ENCODE data around the gene GALM.
"Not testable (repeated sequence)": the region's sequence is repeated elsewhere in the genome, so short reads cannot be mapped to it uniquely, and the experiment has no call there.

GALM gene

DNA sequence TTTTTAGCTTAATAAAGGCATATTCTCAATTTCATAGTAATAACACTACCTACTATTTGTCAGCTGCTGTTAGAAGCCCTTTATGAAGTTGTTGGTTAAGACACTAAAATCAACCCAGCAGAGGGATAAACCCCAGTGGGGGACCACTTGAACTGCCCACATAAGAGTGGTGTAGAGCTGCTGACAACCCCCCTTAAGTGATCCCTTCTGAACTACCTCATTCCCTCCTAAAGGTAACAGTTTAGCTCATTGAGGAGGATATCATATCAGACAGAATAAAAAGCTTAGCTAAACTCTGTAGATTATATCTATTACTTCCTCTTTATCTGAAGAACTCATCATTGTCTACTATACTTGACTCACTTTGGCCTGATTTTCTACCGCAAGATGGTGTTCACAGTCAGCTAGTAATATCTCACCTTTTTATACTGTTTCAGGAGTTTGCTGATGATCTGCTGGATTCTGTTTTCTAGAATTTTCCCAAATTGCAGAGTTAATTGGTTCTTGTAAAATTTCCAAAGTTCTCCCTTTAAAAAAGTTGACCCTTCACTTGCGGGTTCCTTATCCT is 16.2 kb downstream of the GALM start:
- DNase-seq (ENCODE audit: low spot score): no peak

GRCh38 chr2:38682620-38683019 is 16.7 kb downstream of the GALM start:
- DNase-seq (ENCODE audit: low spot score): not testable (repeated sequence)

- DNase-seq (ENCODE audit: low spot score): no peak
These were observed 17.9 kb downstream of the GALM start for GRCh38 chr2:38683766-38684165.

DNA sequence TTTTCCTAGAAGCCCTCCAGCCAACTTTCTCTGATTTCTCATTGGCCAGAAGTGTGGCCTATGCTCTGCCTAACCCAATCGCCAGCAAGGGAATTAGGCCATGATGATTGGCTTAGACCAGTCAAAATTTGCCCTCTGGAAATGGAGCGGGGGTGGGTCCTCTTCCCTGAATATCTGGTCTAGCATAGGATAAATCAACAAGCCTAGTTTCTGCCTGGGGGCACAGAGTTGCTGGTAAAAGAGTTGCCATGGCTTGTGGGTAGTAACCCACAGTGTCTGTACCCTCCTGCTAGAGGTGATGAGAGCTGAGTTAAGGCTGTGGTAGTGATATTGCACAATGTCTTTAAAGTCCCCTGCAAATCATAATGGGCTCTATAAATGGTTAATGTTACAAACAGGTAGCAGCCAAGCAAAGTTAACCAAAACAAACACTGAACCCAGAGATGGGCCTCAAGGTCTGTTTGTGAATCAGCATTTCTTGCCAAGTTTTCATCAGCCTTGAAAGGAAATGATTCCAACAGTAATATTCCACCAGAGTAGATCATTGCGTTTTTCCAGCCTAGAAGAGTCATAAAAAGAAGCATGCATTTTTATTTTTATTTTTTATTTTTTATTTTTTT is 19.3 kb downstream of the GALM start:
- DNase-seq (ENCODE audit: low spot score): no peak

GRCh38 chr2:38690499-38691420 is 24.8 kb downstream of the GALM start:
- DNase-seq (ENCODE audit: low spot score): no peak

DNA sequence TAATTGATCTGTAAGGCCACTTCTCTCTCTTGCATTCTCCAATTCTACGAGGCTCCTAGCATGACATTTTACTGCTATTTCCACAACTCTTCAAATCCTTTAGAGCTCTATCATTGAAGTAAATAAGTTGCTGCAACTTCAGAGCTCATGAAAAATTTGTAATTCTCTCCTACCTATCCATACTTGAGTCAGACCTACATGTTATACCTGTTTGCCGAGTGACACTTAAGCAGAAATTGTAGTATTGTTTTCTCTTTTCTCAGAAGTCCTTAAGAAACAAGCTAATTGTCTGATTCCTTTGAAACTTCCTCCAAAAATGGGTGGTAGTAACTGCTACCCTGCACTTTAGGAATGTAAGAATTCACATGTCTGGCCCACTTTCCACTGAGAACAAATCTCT is 26.1 kb downstream of the GALM start:
- no peak for DNase-seq (ENCODE audit: low spot score)

GRCh38 chr2:38692636-38693318 is 26.9 kb downstream of the GALM start:
- DNase-seq (ENCODE audit: low spot score): no peak

DNA sequence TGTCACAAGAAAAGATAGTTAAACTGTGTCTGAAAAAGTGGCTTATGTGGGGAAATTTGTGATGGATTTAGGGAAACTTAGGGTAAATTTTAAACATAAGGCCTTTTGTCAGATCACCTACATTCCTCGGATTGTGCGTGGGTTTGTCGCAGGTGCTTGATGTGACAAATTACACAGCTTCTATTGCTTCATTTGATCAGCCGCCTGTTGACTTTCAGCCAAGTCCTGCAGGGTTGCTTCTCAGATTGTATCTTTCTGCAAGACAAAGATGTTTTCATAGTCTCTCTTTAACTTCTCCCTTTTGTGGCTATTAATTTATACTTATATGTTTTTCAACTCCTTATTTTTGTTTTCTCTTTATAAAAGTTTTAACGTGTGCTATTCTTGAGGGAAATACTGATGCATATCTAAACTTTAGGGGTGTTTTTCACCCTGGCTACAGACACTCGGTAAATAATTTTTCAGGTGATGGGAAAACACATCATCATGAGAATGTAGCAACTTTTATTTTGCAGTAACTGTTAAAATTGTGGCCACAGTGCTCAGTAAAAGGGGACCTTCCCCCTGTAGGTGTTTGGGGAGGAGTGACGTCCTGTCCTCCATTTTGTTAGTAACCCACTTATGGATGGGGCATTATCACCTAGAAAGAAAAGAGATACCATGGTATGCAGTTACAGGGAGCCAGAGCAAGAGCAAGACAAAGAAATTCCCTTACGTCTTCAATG is 31.4 kb downstream of the GALM start:
- DNase-seq (ENCODE audit: low spot score): no peak

DNA sequence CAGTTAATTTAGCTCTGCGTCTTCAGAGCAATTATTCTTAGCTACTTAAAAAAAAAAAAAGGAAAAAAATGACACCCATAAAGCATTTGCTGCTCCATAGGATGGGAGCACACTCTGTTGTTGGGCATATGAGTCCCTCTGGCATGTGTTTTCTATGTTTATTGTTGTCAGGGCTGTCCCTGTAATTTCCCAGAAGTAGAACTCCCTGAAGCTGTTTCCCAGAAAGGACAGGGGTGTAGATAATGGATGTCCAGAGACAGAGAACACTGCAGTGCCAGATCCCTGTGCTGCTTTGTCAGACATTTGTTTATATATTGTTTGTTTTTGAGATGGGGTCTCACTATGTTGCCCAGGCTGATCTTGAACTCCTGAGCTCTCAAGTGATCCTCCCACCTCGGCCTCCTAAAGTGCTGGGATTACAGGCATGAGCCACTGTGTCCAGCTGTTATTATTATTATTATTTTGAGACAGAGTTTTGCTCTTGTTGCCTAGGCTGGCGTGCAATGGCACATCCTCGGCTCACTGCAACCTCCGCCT is 32.6 kb downstream of the GALM start:
- DNase-seq (ENCODE audit: low spot score): no peak

GRCh38 chr2:38700113-38700785 is 34.3 kb downstream of the GALM start:
- DNase-seq (ENCODE audit: low spot score): no peak

DNA sequence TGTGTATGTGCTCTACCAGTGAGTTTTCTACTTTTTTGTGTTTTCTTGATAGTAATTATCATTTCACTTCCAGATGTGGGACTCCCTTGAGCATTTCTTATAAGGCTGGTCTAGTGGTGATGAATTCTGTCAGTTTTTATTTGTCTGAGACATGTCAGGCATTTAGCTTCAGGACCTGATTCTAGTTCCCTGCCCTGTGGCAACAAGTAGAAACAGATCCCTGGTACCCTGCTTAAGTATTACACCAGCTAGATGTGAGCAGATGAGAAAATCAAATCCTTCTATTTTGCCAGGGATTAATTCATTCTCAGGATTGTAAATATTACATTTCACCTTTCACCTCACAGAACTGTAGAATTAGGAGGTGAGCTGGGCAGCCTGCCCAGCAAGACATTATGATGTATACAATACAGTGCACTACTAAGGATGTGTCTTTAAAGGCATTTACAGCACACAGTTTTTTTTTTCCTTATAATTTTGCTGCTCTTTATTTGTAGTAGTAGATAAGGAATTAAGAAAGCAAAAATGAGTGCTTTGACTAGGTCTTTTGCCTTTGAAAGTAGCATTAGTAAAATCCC is 35.1 kb downstream of the GALM start:
- DNase-seq (ENCODE audit: low spot score): no peak

DNA sequence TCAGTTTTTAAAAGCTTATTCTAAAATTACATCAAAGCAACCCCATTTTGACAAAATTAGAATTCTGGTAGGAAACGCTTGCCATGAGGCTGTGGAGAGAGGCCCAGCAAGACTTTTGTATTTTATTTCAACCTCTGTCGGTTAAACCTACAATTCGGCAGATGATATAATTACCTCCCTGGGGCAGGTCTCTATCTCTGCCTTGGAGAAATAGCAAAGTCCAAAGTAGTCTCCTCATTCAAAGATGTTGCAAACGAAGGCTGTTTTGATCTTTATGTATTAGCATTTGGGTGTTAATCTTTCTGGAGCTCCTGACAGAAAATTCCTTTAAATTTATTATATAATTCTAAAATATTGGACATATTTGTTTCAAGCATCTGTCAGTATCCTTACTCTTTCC is 35.6 kb downstream of the GALM start:
- no peak for DNase-seq (ENCODE audit: low spot score)

DNA sequence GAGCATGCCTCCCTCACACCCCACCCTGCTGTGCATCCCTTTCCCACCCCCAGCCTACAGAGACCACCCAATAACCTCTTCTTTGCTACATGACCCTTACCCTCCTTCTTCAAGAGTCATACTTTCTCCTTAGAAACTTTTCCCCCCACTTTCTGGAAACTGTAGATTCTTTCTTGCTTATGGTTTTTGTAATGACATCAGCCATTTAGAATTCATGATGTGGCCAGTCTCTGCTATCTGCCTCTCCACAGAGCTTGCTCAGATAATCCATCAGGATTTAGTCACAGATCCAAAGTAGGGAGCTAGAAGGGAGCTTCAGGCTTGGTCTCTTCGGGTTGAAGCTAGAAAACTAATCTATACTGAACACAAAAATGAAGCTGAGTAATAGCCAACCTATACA is 36.5 kb downstream of the GALM start:
- no peak for DNase-seq (ENCODE audit: low spot score)

DNA sequence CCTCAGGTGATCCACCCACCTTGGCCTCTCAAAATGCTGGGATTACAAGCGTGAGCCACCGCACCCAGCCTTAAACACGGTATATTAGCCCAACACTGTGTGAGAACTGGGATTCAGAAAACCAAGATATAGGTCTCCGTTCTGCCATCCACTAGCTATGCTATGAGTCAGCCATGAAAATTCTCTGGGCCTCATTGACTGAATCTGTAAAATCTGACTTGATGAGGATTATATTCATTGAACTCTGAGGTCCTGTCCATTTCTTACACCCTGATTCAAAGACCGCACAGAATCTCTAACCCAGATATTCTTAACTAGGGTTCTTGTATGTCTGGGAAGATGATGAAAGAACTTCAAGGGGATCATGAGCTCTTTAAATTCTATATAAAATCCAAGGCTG is 37.4 kb downstream of the GALM start:
- not testable (repeated sequence) for DNase-seq (ENCODE audit: low spot score)

DNA sequence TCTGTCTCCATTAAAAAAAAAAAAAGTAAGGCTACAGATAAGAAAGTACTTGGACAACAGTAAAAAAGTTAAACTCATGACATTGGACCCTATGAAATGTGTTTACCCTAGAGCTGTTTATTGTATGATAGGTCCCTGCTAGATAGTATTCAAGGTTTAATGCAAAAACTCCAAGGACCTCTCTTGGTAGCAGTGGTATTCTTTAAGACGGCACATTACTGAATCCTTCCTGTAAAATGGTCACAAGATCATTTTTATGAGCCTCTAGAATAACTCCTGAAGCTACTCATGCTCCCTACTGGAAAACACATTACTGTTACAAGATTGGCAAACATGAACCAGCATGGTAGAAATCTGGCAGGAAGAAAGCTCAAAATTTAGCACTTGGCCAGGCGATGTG is 38.8 kb downstream of the GALM start:
- DNase-seq (ENCODE audit: low spot score): no peak

DNA sequence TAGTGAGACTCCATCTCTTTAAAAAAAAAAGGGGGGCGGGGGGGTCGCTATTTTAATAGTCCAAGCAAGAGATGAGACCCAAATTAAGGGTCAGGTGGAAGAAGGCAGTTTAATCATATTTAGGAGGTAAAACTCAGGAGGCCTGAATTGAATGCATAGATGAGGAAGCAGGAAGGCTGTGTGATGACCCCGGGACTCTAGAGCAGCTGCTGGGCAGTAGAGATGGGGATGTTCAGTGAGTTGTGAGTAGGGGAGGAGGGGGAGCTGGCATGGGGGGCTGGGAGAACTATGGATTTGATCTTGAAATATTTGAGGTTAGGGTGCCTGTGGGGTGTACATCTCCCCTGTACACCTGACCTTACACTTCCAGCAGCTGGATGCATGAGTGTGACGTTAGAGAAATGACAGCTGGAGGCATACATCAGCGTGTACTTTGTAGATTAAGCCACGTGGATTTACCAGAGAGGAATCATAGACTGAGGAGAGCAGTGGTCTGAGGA is 41.0 kb downstream of the GALM start:
- no peak for DNase-seq (ENCODE audit: low spot score)

GRCh38 chr2:38708491-38708890 is 42.6 kb downstream of the GALM start:
- DNase-seq (ENCODE audit: low spot score): not testable (repeated sequence)

- no peak for DNase-seq (ENCODE audit: low spot score)
These were observed 43.1 kb downstream of the GALM start for GRCh38 chr2:38708900-38709566.

DNA sequence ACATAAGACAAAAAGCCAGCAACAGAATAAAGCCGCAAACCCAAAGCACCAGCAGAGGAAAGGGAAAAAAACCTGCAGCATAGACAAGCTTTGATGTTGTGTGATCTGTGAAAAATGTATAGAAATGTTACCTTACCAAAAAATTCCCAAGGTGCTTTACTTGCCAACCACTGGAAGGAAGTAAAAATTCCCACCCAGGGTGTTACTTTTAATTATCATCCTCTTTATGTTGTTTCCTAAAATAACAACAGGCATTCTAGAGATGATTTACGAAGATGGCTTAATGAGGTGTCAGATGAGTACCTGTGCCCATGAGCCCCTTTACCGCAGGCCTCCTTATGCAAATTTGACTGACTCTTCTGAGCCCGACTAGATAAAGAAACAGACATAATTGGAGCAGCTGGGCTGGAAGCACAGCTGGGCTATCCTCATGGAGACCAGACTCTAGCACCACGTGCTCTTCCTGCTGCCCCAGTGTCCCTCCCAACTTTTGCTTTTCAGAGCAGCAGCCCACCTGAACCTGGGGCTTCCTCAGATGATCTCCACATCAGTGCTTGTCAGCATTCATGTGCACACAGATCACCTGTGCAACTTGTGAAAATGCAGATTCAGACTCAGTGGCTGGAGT is 43.8 kb downstream of the GALM start:
- no peak for DNase-seq (ENCODE audit: low spot score)

All from pons (tissue), 1 donor.